ENCODE results near the gene GLRA2.
"Not testable (repeated sequence)": the region's sequence is repeated elsewhere in the genome, so short reads cannot be mapped to it uniquely, and the experiment has no call there.

GLRA2 gene

GRCh38 chrX:14641681-14642655, 112.6 kb downstream of the GLRA2 start:
- H3K4me1 ChIP-seq (ENCODE audit: control insufficient read depth, insufficient read depth, low read length): no peaks in the 10 kb centered on the region
- H3K9me3 ChIP-seq (ENCODE audit: control insufficient read depth, insufficient read depth, low read length): no peaks in the 10 kb centered on the region
- H3K4me3 ChIP-seq (ENCODE audit: low read length): no peak overlapping the region
- H3K27me3 ChIP-seq (ENCODE audit: control insufficient read depth, insufficient read depth, low read length): no peaks in the 10 kb centered on the region
- H3K36me3 ChIP-seq (ENCODE audit: control insufficient read depth, insufficient read depth, low read length): no peaks in the 10 kb centered on the region
- no CpG with 5 or more reads among the region's 4 CpGs for WGBS (ENCODE audit: insufficient coverage, insufficient read length)
- no peak overlapping the region for H3K27ac ChIP-seq (ENCODE audit: low read length)
- DNase-seq (ENCODE audit: low read depth, low spot score): no peak

GRCh38 chrX:14660970-14661369, 131.6 kb downstream of the GLRA2 start:
- Histone ChIP-seq H3K36me3 (ENCODE audit: control insufficient read depth, insufficient read depth, low read length) (no peaks in the 10 kb centered on the region), H3K9me3 (ENCODE audit: control insufficient read depth, insufficient read depth, low read length) (no peaks in the 10 kb centered on the region), H3K4me3 (ENCODE audit: low read length) (no peak overlapping the region), H3K27ac (ENCODE audit: low read length) (no peak overlapping the region), H3K27me3 (ENCODE audit: control insufficient read depth, insufficient read depth, low read length) (no peaks in the 10 kb centered on the region), H3K4me1 (ENCODE audit: control insufficient read depth, insufficient read depth, low read length) (no peaks in the 10 kb centered on the region)
- no peak for DNase-seq (ENCODE audit: low read depth, low spot score)
- no CpG with 5 or more reads among the region's 2 CpGs for WGBS (ENCODE audit: insufficient coverage, insufficient read length)

- no peaks in the 10 kb centered on the region for H3K4me1 ChIP-seq (ENCODE audit: control insufficient read depth, insufficient read depth, low read length)
- no peaks in the 10 kb centered on the region for H3K27me3 ChIP-seq (ENCODE audit: control insufficient read depth, insufficient read depth, low read length)
- H3K4me3 ChIP-seq (ENCODE audit: low read length): no peak overlapping the region
- H3K9me3 ChIP-seq (ENCODE audit: control insufficient read depth, insufficient read depth, low read length): no peaks in the 10 kb centered on the region
- no peaks in the 10 kb centered on the region for H3K36me3 ChIP-seq (ENCODE audit: control insufficient read depth, insufficient read depth, low read length)
- no peak overlapping the region for H3K27ac ChIP-seq (ENCODE audit: low read length)
- no peak for DNase-seq (ENCODE audit: low read depth, low spot score)
- no CpG with 5 or more reads among the region's 1 CpG for WGBS (ENCODE audit: insufficient coverage, insufficient read length)
These were observed 141.5 kb downstream of the GLRA2 start for GRCh38 chrX:14670819-14671218.

GRCh38 chrX:14672611-14673172, 143.4 kb downstream of the GLRA2 start:
- H3K27me3 ChIP-seq (ENCODE audit: control insufficient read depth, insufficient read depth, low read length): no peaks in the 10 kb centered on the region
- H3K36me3 ChIP-seq (ENCODE audit: control insufficient read depth, insufficient read depth, low read length): no peaks in the 10 kb centered on the region
- WGBS (ENCODE audit: insufficient coverage, insufficient read length): no CpG with 5 or more reads among the region's 5 CpGs
- H3K27ac ChIP-seq (ENCODE audit: low read length): no peak overlapping the region
- no peak overlapping the region for H3K4me3 ChIP-seq (ENCODE audit: low read length)
- no peak for DNase-seq (ENCODE audit: low read depth, low spot score)
- no peaks in the 10 kb centered on the region for H3K4me1 ChIP-seq (ENCODE audit: control insufficient read depth, insufficient read depth, low read length)
- H3K9me3 ChIP-seq (ENCODE audit: control insufficient read depth, insufficient read depth, low read length): no peaks in the 10 kb centered on the region

GRCh38 chrX:14673236-14673635, 143.9 kb downstream of the GLRA2 start:
- Histone ChIP-seq H3K27ac (ENCODE audit: low read length) (no peak overlapping the region), H3K4me1 (ENCODE audit: control insufficient read depth, insufficient read depth, low read length) (no peaks in the 10 kb centered on the region), H3K9me3 (ENCODE audit: control insufficient read depth, insufficient read depth, low read length) (no peaks in the 10 kb centered on the region), H3K27me3 (ENCODE audit: control insufficient read depth, insufficient read depth, low read length) (no peaks in the 10 kb centered on the region), H3K36me3 (ENCODE audit: control insufficient read depth, insufficient read depth, low read length) (no peaks in the 10 kb centered on the region), H3K4me3 (ENCODE audit: low read length) (no peak overlapping the region)
- no peak for DNase-seq (ENCODE audit: low read depth, low spot score)
- no CpG with 5 or more reads among the region's 1 CpG for WGBS (ENCODE audit: insufficient coverage, insufficient read length)

DNA sequence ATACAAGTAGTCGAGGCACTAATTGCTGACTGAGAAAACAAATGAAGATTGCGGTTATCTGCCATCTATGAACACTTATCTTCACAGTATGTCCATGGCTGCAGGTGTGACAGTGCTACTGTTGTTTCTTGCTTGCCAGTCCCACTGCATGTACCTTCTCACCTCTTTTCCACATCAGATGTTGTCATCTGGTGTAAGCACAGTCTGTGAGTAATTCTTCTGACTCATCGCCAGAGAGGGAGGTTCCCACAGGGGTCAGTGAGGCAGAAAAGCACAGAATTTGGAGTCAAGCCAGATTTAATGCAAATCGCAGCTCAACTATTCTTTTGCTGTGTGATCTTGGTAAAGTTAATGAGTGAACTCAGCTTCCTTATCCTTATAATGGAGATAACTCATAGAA, 144.4 kb downstream of the GLRA2 start:
- H3K27ac ChIP-seq (ENCODE audit: low read length): no peak overlapping the region
- no CpG with 5 or more reads among the region's 4 CpGs for WGBS (ENCODE audit: insufficient coverage, insufficient read length)
- DNase-seq (ENCODE audit: low read depth, low spot score): no peak
- H3K9me3 ChIP-seq (ENCODE audit: control insufficient read depth, insufficient read depth, low read length): no peaks in the 10 kb centered on the region
- H3K4me1 ChIP-seq (ENCODE audit: control insufficient read depth, insufficient read depth, low read length): no peaks in the 10 kb centered on the region
- H3K36me3 ChIP-seq (ENCODE audit: control insufficient read depth, insufficient read depth, low read length): no peaks in the 10 kb centered on the region
- no peak overlapping the region for H3K4me3 ChIP-seq (ENCODE audit: low read length)
- no peaks in the 10 kb centered on the region for H3K27me3 ChIP-seq (ENCODE audit: control insufficient read depth, insufficient read depth, low read length)

GRCh38 chrX:14675500-14675899, 146.2 kb downstream of the GLRA2 start:
- DNase-seq (ENCODE audit: low read depth, low spot score): no peak
- Histone ChIP-seq H3K4me1 (ENCODE audit: control insufficient read depth, insufficient read depth, low read length) (no peaks in the 10 kb centered on the region), H3K27me3 (ENCODE audit: control insufficient read depth, insufficient read depth, low read length) (no peaks in the 10 kb centered on the region), H3K27ac (ENCODE audit: low read length) (no peak overlapping the region), H3K4me3 (ENCODE audit: low read length) (no peak overlapping the region), H3K9me3 (ENCODE audit: control insufficient read depth, insufficient read depth, low read length) (no peaks in the 10 kb centered on the region), H3K36me3 (ENCODE audit: control insufficient read depth, insufficient read depth, low read length) (no peaks in the 10 kb centered on the region)
- no CpG with 5 or more reads among the region's 1 CpG for WGBS (ENCODE audit: insufficient coverage, insufficient read length)

- H3K27ac ChIP-seq (ENCODE audit: low read length): no peak overlapping the region
- H3K4me1 ChIP-seq (ENCODE audit: control insufficient read depth, insufficient read depth, low read length): no peaks in the 10 kb centered on the region
- WGBS (ENCODE audit: insufficient coverage, insufficient read length): no CpG with 5 or more reads among the region's 1 CpG
- DNase-seq (ENCODE audit: low read depth, low spot score): no peak
- no peak overlapping the region for H3K4me3 ChIP-seq (ENCODE audit: low read length)
- no peaks in the 10 kb centered on the region for H3K36me3 ChIP-seq (ENCODE audit: control insufficient read depth, insufficient read depth, low read length)
- H3K9me3 ChIP-seq (ENCODE audit: control insufficient read depth, insufficient read depth, low read length): no peaks in the 10 kb centered on the region
- no peaks in the 10 kb centered on the region for H3K27me3 ChIP-seq (ENCODE audit: control insufficient read depth, insufficient read depth, low read length)
These were observed 147.1 kb downstream of the GLRA2 start for GRCh38 chrX:14676431-14676830.

- H3K36me3 ChIP-seq (ENCODE audit: control insufficient read depth, insufficient read depth, low read length); DNase-seq (ENCODE audit: low read depth, low spot score); H3K4me1 ChIP-seq (ENCODE audit: control insufficient read depth, insufficient read depth, low read length); H3K27me3 ChIP-seq (ENCODE audit: control insufficient read depth, insufficient read depth, low read length); H3K4me3 ChIP-seq (ENCODE audit: low read length); H3K27ac ChIP-seq (ENCODE audit: low read length); H3K9me3 ChIP-seq (ENCODE audit: control insufficient read depth, insufficient read depth, low read length): not testable (repeated sequence)
- no CpG with 5 or more reads among the region's 10 CpGs for WGBS (ENCODE audit: insufficient coverage, insufficient read length)
These were observed 159.0 kb downstream of the GLRA2 start for GRCh38 chrX:14688331-14688730.

DNA sequence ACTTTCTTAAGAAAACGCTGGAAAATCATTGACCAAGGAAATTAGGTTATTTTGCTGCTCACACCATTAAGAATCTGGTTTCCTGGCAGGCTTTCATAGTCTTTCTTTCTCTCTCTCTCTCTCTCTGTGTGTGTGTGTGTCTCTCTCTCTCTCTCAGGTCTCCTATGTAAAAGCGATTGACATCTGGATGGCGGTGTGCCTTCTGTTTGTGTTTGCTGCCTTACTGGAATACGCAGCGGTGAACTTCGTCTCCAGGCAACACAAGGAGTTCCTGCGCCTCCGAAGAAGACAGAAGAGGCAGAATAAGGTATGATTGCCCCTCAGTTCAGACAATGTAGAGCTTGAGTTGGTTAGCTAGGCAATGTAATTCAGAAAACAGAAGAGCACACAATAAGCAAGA, 161.2 kb downstream of the GLRA2 start:
- WGBS (ENCODE audit: insufficient coverage, insufficient read length): no CpG with 5 or more reads among the region's 8 CpGs
- no peaks in the 10 kb centered on the region for H3K36me3 ChIP-seq (ENCODE audit: control insufficient read depth, insufficient read depth, low read length)
- H3K9me3 ChIP-seq (ENCODE audit: control insufficient read depth, insufficient read depth, low read length): no peaks in the 10 kb centered on the region
- H3K27ac ChIP-seq (ENCODE audit: low read length): no peak overlapping the region
- no peak for DNase-seq (ENCODE audit: low read depth, low spot score)
- no peak overlapping the region for H3K4me3 ChIP-seq (ENCODE audit: low read length)
- no peaks in the 10 kb centered on the region for H3K4me1 ChIP-seq (ENCODE audit: control insufficient read depth, insufficient read depth, low read length)
- H3K27me3 ChIP-seq (ENCODE audit: control insufficient read depth, insufficient read depth, low read length): no peaks in the 10 kb centered on the region
